ENCODE measurements around the gene RASSF1. TPM values are rescaled to one million over a fixed set of nuclear protein-coding genes. Genes with fewer than 3 reads are reported as not detected.

The RASSF1 gene
- total RNA-seq, 1 donor from 2014 or later = 38.0 TPM

GRCh38 chr3:50385754-50386153 lies 45.1 kb upstream of the RASSF1 start:
- POLR2A ChIA-PET = no interaction called here
- intact Hi-C loops (cut with micrococcal nuclease) = no loop called here
- no peaks in the 10 kb centered on the region for H3K9me3 Mint-ChIP-seq

GRCh38 chr3:50383750-50384149 lies 43.1 kb upstream of the RASSF1 start:
- no peaks in the 10 kb centered on the region for H3K27me3 Mint-ChIP-seq
- H3K9me3 Mint-ChIP-seq = no peaks in the 10 kb centered on the region
- no peak for TF ChIP-seq CTCF (IDR thresholded peaks at IDR 0.05)
- no peak overlapping the region for H3K4me3 Mint-ChIP-seq
- ChIA-PET CTCF (no interaction called here), POLR2A (no interaction called here)
- H3K4me1 Mint-ChIP-seq = no peaks in the 10 kb centered on the region
- H3K27ac Mint-ChIP-seq = no peak overlapping the region
- intact Hi-C loops (cut with micrococcal nuclease) = no loop called here
- ATAC-seq (ENCODE audit: low read depth) = no peak
- no peak for DNase-seq
- no peaks in the 10 kb centered on the region for H3K36me3 Mint-ChIP-seq (ENCODE audit: low read depth)

More at GRCh38 chr3:50385754-50386153, 45.1 kb upstream of the RASSF1 start:
- ATAC-seq (ENCODE audit: low read depth) (no peak), DNase-seq (no peak)
- Mint-ChIP-seq H3K4me1 (no peaks in the 10 kb centered on the region), H3K27me3 (no peaks in the 10 kb centered on the region), H3K36me3 (ENCODE audit: low read depth) (no peaks in the 10 kb centered on the region), H3K27ac (no peak overlapping the region), H3K4me3 (no peak overlapping the region)
- no peak for TF ChIP-seq CTCF (IDR thresholded peaks at IDR 0.05)
- CTCF ChIA-PET = no interaction called here

GRCh38 chr3:50382722-50383121 lies 42.1 kb upstream of the RASSF1 start:
- ATAC-seq (ENCODE audit: low read depth) (no peak), DNase-seq (no peak)
- no peaks in the 10 kb centered on the region for H3K9me3 Mint-ChIP-seq
- H3K4me1 Mint-ChIP-seq = no peaks in the 10 kb centered on the region
- H3K27me3 Mint-ChIP-seq = no peaks in the 10 kb centered on the region
- no peaks in the 10 kb centered on the region for H3K36me3 Mint-ChIP-seq (ENCODE audit: low read depth)
- CTCF ChIA-PET = no interaction called here
- H3K4me3 Mint-ChIP-seq = no peak overlapping the region
- no peak overlapping the region for H3K27ac Mint-ChIP-seq
- POLR2A ChIA-PET = no interaction called here
- no peak for TF ChIP-seq CTCF (IDR thresholded peaks at IDR 0.05)
- intact Hi-C loops (cut with micrococcal nuclease) = no loop called here

- ChIA-PET CTCF (interaction anchor here (1.0 kb wide), 1 partner anchor 235 kb away, joined by 3 read pairs; no protein-coding TSS in a partner anchor), POLR2A (no interaction called here)
- H3K27ac Mint-ChIP-seq = no peak overlapping the region
- no peak for TF ChIP-seq CTCF (IDR thresholded peaks at IDR 0.05)
- H3K9me3 Mint-ChIP-seq = no peaks in the 10 kb centered on the region
- no peaks in the 10 kb centered on the region for H3K36me3 Mint-ChIP-seq (ENCODE audit: low read depth)
- H3K4me3 Mint-ChIP-seq = no peak overlapping the region
- H3K4me1 Mint-ChIP-seq = no peaks in the 10 kb centered on the region
- ATAC-seq (ENCODE audit: low read depth) (no peak), DNase-seq (no peak)
- intact Hi-C loops (cut with micrococcal nuclease) = no loop called here
- H3K27me3 Mint-ChIP-seq = no peaks in the 10 kb centered on the region
Measured at GRCh38 chr3:50381383-50381782, 40.7 kb upstream of the RASSF1 start.

- no peak for ATAC-seq (ENCODE audit: low read depth)
- H3K27ac Mint-ChIP-seq = no peak overlapping the region
- no peak for DNase-seq
- no peak for TF ChIP-seq CTCF (IDR thresholded peaks at IDR 0.05)
- no peaks in the 10 kb centered on the region for H3K27me3 Mint-ChIP-seq
- intact Hi-C loops (cut with micrococcal nuclease) = no loop called here
- no peaks in the 10 kb centered on the region for H3K36me3 Mint-ChIP-seq (ENCODE audit: low read depth)
- H3K9me3 Mint-ChIP-seq = no peaks in the 10 kb centered on the region
- CTCF ChIA-PET = interaction anchor here (1.0 kb wide), 1 partner anchor 235 kb away, joined by 3 read pairs; no protein-coding TSS in a partner anchor
- H3K4me1 Mint-ChIP-seq = no peaks in the 10 kb centered on the region
- POLR2A ChIA-PET = no interaction called here
- H3K4me3 Mint-ChIP-seq = no peak overlapping the region
Measured at GRCh38 chr3:50380405-50381085, 39.9 kb upstream of the RASSF1 start.
